Ishikawa (cell line): ENCODE data around the gene GDPD4.

Experiments
- CEBPB ChIP-seq: IDR thresholded peaks from 2 replicates; pipeline ENCODE4 v1.6.1; 2012
- EGR1 ChIP-seq: IDR thresholded peaks from 2 replicates; pipeline ENCODE4 v1.6.1; 2012
- EP300 ChIP-seq: IDR thresholded peaks from 2 replicates; pipeline ENCODE4 v1.6.1; 2012; ENCODE audit warnings: borderline replicate concordance
- FOXM1 ChIP-seq: IDR thresholded peaks from 2 replicates; pipeline ENCODE4 v1.6.1; 2012; ENCODE audit warnings: low read depth, borderline replicate concordance
- NFIC ChIP-seq: IDR thresholded peaks from 2 replicates; pipeline ENCODE4 v1.6.1; 2012
- RAD21 ChIP-seq: IDR thresholded peaks from 2 replicates; pipeline ENCODE4 v1.6.1; 2012; ENCODE audit warnings: low read depth
- TAF1 ChIP-seq: IDR thresholded peaks from 2 replicates; pipeline ENCODE4 v1.6.1; 2012; ENCODE audit warnings: low read depth, mild to moderate bottlenecking
- TCF12 ChIP-seq: IDR thresholded peaks from 2 replicates; pipeline ENCODE4 v1.6.1; 2012; ENCODE audit warnings: low read depth
- YY1 ChIP-seq: IDR thresholded peaks from 2 replicates; pipeline ENCODE4 v1.6.1; 2012; ENCODE audit warnings: low read depth
- ZBTB7A ChIP-seq: IDR thresholded peaks from 2 replicates; pipeline ENCODE4 v1.6.1; 2012; ENCODE audit warnings: low read depth
- TF ChIP-seq, protein P1 (sequence below): IDR thresholded peaks from 2 replicates; pipeline ENCODE4 v1.6.1; 2012
- TF ChIP-seq, protein P2 (sequence below): IDR thresholded peaks from 2 replicates; pipeline ENCODE4 v1.6.1; 2012; ENCODE audit warnings: low read depth, mild to moderate bottlenecking

DNA sequence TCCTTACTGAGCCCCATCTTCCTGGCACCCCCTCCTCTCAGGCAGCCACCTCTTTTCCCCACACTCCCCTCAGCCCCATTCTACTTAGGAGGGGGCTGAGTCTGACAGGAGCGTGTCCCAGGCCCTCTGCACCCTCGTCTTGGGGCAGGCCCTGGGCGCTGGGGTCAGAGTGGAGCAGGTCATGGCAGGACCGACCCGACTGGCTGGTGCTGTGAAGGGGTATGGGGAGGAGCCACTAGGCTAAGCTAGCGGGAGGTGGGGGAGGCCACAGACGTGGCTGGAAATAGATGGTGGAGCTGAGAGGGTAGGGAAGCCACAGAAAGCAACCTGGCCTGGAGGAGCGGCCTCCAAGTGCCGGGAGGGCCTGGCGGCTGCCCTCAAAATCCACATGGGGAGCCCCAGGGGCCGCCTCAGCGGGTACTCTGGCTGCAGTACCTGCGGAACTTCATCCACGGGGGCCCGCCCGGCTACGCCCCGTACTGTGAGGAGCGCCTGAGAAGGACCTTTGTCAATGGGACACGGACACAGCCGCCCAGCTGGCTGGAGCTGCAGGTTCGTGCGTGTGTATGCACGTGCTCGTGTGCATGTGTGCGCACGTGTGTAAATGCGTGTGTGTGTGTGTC lies 111.8 kb downstream of the GDPD4 start:
- TF ChIP-seq FOXM1 = no peak
- no peak for TF ChIP-seq EP300
- TF ChIP-seq, protein P1, sequence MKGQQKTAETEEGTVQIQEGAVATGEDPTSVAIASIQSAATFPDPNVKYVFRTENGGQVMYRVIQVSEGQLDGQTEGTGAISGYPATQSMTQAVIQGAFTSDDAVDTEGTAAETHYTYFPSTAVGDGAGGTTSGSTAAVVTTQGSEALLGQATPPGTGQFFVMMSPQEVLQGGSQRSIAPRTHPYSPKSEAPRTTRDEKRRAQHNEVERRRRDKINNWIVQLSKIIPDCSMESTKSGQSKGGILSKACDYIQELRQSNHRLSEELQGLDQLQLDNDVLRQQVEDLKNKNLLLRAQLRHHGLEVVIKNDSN = no peak
- no peak for TF ChIP-seq TAF1
- TF ChIP-seq, protein P2, sequence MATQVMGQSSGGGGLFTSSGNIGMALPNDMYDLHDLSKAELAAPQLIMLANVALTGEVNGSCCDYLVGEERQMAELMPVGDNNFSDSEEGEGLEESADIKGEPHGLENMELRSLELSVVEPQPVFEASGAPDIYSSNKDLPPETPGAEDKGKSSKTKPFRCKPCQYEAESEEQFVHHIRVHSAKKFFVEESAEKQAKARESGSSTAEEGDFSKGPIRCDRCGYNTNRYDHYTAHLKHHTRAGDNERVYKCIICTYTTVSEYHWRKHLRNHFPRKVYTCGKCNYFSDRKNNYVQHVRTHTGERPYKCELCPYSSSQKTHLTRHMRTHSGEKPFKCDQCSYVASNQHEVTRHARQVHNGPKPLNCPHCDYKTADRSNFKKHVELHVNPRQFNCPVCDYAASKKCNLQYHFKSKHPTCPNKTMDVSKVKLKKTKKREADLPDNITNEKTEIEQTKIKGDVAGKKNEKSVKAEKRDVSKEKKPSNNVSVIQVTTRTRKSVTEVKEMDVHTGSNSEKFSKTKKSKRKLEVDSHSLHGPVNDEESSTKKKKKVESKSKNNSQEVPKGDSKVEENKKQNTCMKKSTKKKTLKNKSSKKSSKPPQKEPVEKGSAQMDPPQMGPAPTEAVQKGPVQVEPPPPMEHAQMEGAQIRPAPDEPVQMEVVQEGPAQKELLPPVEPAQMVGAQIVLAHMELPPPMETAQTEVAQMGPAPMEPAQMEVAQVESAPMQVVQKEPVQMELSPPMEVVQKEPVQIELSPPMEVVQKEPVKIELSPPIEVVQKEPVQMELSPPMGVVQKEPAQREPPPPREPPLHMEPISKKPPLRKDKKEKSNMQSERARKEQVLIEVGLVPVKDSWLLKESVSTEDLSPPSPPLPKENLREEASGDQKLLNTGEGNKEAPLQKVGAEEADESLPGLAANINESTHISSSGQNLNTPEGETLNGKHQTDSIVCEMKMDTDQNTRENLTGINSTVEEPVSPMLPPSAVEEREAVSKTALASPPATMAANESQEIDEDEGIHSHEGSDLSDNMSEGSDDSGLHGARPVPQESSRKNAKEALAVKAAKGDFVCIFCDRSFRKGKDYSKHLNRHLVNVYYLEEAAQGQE = no peak
- no peak for TF ChIP-seq NFIC
- TF ChIP-seq CEBPB = no peak
- no peak for TF ChIP-seq ZBTB7A
- TF ChIP-seq EGR1 = no peak
- TF ChIP-seq YY1 = no peak
- TF ChIP-seq RAD21 = no peak
- no peak for TF ChIP-seq TCF12
